ENCODE data around the gene CRAT.
A peak's percentile ranks its signal among the peaks of the same experiment; 100 is the strongest.

CRAT gene

GRCh38 chr9:129068110-129068509, 42.5 kb downstream of the CRAT start:
- DNase-seq (ENCODE audit: low read depth, low spot score): no peak

GRCh38 chr9:129064499-129064908, 46.1 kb downstream of the CRAT start:
- no peak for DNase-seq (ENCODE audit: low read depth, low spot score)

GRCh38 chr9:129063061-129063460, 47.5 kb downstream of the CRAT start:
- no peak for DNase-seq (ENCODE audit: low read depth, low spot score)

DNA sequence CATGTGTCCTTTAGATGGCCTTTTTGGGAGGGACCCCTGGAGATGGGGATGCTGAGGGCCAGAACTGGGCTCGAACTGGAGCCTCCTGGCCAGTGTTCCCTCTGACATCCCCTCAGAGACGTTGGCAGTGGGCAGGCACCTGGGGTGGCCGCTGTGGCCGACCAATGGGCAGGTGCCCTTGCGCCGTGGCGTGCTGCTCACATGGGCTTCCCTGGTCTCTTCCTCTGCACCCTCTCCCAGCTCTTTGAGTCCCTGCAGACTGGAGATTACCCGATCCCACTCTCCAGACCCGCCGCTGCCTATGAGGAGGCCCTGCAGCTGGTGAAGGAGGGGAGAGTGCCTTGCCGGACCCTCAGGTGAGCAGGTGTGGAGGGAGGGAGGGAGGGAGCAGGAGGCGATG, 49.6 kb downstream of the CRAT start:
- DNase-seq (ENCODE audit: low read depth, low spot score): no peak

DNA sequence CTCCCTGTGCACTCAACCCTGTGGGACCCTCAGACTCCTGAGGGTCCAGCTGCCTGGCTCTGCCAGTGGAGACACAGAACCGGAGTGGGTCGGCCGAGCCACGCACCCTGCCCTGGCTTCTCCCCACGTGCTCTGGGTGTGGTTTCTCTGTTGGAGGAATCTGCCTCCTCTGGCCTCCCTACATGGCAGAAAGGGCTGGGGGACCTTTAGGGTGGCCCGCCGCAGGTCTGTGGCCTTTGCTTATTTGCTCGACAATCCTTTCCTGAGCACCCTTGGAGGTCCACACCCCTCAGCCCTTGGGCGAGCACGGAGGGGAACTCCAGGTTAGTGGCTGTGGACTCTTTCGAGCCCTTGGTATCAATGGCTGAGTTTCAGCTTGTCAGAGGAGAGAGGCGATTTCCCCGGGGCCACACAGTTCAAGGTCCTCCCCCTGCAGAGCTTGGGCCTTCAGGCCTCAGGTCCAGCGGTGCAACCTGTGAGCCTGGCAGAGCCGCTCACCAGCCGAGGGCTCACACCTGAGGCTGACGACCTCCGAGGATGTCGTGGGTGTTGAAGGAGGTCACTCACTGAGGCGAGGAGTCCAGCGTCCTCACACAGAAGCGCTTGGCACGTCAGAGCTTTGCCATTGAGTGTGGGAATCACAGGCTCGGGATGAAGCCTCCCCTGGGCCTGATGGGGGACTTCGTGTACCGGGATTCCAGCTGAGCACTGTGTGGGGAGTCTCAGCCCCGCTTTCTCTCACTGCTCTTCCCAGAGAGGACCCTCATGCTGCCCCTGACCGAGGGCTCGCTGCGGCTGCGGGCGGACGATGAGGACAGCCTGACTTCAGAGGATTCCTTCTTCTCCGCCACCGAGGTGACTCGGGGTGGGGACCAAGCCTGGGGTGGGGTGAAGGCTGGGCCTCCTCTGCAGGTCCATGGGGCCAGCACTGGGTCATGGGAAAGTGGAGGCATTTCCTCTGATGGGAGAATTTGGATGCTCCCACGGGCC, 50.5 kb downstream of the CRAT start:
- no peak for DNase-seq (ENCODE audit: low read depth, low spot score)

- peak; percentile 18 for DNase-seq (ENCODE audit: low read depth, low spot score)
Observed at GRCh38 chr9:129058965-129059795, 51.4 kb downstream of the CRAT start.

- DNase-seq (ENCODE audit: low read depth, low spot score): no peak
Observed at GRCh38 chr9:129054163-129054851, 56.3 kb downstream of the CRAT start.

GRCh38 chr9:129053020-129053419, 57.6 kb downstream of the CRAT start:
- DNase-seq (ENCODE audit: low read depth, low spot score): no peak

- peak; percentile 28 for DNase-seq (ENCODE audit: low read depth, low spot score)
Observed at GRCh38 chr9:129052592-129052991, 58.0 kb downstream of the CRAT start.
